ENCODE data around the gene BCAS3.

- TF ChIP-seq POLR2A (IDR thresholded peaks at IDR 0.05) (no peak), CTCF (IDR thresholded peaks at IDR 0.05) (no peak)
Measured at GRCh38 chr17:61160204-61160603, 482.6 kb downstream of the BCAS3 start.

Measured in lower leg skin (tissue), 3 donors.